Activated T-cell treated with anti-CD3 and anti-CD28 coated beads, Interleukin-2, amount 50 U/mL, for 1 hour (primary cell): ENCODE results near the gene MBLAC1.

ENCODE experiments used
- DNase-seq: peaks from one replicate; pipeline ENCODE4 v3.0.0-alpha.2; 2020

The MBLAC1 gene

DNA sequence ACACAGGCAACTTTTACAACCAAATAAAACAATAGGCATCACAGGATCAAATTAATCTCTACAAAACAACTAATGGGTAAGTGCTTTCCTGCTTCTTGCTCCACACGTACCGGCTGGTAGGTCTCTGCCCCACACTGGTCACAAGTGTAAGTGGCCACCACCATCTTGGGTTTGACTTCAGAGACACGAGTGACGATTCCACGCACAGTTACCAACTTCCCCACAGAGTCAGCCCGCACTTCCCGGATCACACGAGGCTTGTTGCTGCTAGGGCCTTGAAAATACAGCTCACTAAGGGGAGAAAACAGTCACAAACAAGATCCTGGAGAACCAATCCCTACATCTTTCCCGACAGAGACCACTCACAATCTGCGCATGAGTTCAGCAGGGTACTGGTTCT, 27.9 kb upstream of the MBLAC1 start:
- no peak for DNase-seq

DNA sequence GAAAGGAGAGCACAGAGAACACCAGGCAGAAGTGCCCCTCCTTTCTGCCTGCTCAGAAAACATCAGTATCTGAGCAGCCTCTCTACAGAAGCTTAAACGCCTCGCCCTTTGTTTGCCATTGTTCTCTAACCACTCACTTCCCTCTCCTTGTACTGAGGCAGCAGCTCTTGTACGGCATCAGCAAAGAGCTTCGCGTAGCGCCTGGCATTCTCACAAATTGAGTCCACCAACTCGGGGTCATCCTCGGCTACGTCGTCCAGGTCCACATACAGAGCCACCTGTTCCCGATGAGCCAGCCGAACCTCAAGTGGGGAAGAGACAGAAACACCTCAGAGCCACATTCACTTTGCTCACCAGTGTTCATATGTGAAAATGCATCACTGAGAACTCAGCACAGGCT, 27.3 kb upstream of the MBLAC1 start:
- no peak for DNase-seq

DNA sequence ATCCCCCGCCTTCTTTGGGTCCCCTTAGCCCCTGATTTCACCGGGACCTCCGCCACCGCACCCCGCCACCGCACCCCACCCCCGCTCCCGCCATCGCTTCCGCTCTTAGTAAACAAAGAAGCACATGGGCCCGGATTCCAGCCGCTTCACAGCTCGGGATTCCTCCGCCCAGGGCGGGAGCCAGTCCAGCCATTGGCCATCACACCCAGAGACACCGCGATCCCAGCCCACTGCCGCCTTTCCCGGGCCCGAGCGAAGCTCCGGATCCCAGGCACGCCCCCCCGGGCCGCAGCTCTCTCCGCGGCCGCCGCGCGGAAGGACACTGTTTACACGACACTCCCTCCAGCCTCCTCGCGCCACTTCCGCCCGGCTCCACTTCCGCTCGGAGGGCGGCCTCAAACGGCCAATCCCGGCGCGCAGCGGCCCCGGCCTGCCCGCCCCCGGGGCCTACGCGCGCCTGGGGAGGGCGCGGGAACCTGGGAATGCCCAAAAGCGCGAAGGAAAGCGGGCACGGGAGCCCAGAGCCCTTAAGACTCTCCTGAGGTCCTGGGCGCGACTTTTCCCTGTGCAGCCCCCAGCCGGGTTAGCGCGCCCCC, 26.2 kb upstream of the MBLAC1 start:
- peak; percentile 87 for DNase-seq

DNA sequence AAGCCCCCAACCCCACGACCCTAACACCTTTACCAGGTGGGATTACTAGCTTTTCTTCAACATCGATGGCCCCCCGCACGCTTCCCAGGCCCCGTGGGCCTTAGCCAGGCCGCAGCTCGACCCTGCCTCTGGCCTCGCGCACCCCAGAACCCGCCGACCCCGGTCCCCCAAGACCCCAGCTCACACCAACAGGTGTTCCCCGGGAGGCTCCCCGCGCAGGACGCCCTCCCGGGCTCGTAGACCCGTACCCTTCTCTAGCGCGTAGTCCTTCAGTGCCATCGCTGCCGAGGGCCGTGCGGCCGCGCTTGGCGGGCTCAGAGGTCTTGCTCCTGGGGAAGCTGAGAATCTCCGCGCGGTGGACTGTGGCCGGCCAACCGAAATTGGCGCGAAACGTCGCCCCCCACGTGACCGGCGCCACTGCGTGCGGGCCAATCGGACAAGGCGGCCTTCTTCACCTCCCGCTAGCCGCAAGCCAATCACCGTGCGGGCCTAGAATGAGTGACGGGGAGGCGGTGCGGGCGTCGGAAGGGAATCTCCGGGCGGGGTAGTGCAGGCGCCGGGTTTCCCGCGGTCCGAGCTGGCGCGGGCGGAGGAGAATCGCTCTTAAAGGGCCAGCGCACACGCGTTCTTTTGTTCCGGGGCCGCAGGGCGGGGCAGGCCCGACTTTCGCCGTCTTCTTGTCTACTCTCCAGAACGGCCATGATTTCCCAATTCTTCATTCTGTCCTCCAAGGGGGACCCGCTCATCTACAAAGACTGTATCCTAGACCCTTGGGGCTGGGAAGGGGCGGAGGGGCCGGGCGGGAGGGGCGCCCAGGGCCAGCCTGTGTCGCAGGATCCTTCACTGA, 25.5 kb upstream of the MBLAC1 start, which contains the start of the genes AP4M1 and MCM7:
AP4M1 (plus strand) TSS at position 628 of the 847 bp plus-strand sequence; CDS start at position 700, 72 bp downstream.
MCM7 (minus strand) TSS at position 382 of the 847 bp plus-strand sequence; CDS start at position 279, 103 bp downstream.
- peak; percentile 93 for DNase-seq

GRCh38 chr7:100102950-100103840, 23.6 kb upstream of the MBLAC1 start:
- DNase-seq: no peak

DNA sequence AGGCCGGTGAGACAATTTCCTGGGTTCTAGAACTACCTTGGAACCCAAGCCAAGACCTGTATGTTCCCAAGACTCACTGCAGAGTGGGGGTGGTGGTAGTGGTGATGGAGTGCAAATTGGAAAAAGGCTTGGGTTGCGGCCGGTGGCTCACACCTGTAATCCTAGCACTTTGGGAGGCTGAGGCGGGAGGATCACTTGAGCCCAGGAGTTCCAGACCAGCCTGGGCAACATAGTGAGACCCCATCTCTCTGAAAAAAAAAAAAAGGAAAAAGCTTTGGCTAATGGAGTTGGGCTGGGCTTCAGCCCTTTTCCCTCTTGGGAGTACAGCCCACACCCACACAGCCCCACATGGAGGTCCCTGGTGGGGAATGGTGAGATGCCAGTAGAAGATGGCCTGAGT, 21.2 kb upstream of the MBLAC1 start:
- no peak for DNase-seq

GRCh38 chr7:100106633-100107032, 20.1 kb upstream of the MBLAC1 start:
- no peak for DNase-seq

DNA sequence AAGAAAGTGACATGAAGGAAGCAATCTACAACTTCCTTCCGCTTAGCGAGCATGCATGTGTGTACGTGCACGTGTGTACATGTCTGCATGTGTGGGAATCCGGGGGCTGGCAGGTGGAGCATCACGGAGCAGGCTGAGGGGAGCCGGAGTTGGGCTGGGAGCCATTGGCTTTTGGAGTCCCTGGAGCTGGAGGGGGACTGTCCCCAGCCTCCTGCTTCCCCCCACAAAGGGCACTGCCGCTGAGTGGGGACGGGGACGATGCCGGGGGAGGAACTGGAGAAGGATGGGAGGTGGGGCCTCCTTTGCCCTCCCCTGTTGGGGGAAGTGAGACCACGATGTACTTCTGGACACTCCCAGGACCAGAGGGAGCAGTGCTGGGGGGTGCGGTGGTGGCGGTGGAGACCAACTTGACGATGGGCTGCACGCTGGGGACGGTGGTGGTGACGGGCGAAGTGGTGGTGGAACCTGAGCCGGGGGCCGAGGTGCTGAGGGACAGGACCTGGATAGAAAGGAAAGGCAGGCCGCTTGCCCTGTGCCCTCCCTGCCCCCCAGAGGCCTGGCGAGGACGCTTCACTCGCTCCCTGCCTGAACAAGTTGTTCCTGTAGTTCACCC, 19.5 kb upstream of the MBLAC1 start:
- DNase-seq: no peak

- DNase-seq: no peak
These were observed 18.9 kb upstream of the MBLAC1 start for GRCh38 chr7:100107890-100108289.

- no peak for DNase-seq
These were observed 17.1 kb upstream of the MBLAC1 start for GRCh38 chr7:100109521-100110163.

DNA sequence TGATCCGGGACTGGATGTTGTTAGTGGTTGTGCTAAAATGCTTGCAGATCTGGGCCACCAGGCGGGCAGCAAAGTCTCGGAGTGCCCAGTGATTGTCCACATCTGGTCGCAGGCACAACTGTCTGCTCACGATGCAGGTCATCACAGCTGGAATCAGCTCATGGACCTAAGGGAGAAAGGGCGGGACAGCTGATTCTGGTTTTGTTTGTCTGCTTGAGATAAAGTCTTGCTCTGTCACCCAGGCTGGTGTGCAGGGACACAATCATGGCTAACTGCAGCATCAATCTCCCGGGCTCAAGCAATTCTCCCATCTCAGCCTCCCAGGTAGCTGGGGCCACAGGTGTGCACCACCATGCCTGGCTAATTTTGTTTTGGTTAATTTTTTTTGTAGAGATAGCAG, 15.6 kb upstream of the MBLAC1 start:
- DNase-seq: no peak

DNA sequence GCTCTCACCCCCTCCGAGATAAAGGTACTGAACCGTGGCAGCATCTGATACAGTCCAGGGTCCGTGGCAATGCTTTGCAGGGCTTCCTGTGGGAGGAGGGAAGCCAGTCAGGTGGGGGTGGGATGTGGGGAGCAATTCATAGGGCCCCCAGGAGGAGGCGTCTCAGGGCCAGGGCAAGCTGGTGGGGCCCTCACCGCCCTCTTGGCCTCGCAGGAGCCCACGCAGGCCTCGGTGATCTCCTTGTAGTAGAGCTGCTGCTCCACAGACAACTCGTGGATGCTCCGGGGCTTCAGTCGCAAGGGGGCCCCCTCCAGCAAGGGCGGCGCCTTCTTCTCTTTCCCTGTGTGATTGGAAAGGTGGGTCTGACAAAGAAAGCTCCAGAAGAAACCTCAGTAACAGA, 14.9 kb upstream of the MBLAC1 start:
- DNase-seq: no peak

DNA sequence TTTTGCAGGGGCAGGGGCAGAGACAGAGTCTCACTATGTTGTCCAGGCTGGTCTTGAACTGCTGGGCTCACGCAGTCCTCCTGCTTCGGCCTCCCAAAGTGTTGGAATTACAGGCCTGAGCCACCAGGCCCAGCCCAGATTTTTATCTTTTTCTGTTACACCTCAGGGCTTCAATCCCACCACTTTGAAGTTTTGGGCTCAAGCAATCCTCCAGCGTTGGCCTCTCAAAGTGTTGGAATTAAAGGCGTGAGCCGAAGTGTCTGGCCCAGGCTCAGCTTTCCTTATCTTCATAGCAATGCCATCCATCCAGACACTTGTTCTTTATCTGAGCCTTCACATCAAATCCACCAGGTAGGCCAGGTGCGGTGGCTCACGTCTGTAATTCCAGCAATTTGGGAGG, 11.7 kb upstream of the MBLAC1 start:
- DNase-seq: no peak

GRCh38 chr7:100118388-100119071, 8.2 kb upstream of the MBLAC1 start:
- no peak for DNase-seq

- peak; percentile 94 for DNase-seq
These were observed 7.4 kb upstream of the MBLAC1 start, which contains the start of the genes CNPY4 and TAF6 for GRCh38 chr7:100119072-100119969. CNPY4 (plus strand) TSS chr7:100119634; CDS start chr7:100119745, 111 bp downstream. TAF6 (minus strand) TSS chr7:100119358; CDS start chr7:100114209, 5,149 bp downstream.

GRCh38 chr7:100119970-100120732, 6.6 kb upstream of the MBLAC1 start:
- peak; percentile 74 for DNase-seq

DNA sequence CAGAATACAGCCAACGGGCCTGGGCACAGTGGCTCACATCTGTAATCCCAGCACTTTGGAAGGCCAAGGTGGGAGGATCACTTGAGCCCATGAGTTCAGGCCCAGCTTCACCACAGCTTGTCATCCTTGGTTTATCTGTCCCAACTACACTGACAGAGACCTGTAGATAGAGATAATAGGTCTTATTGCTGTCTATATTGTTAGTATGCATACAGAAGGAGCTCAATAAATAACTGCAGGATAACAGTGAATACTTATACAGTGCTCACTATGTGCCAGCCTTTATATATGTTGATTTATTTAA, 6.1 kb upstream of the MBLAC1 start:
- DNase-seq: no peak

GRCh38 chr7:100122067-100122466, 4.7 kb upstream of the MBLAC1 start:
- DNase-seq: no peak

DNA sequence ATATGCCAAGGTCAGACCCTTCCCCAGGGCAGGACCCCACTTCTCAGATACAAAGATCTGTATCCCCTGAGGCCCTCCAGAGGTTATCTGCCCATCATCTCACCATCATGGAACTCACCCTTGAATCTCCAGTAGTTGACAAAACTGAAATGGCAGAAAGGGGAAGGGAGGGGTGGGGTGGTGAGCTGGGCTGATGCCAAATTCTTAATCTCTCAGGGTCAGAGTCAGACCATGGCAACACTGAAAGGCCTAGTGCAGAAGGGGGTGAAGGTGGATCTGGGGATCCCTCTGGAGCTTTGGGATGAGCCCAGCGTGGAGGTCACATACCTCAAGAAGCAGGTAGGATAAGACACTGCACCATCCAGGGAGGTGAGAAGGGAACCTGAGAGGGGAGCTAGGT, 4.2 kb upstream of the MBLAC1 start:
- no peak for DNase-seq
